Neural cell (in vitro differentiated cells): ENCODE data around the gene ASPRV1. TPM values are rescaled to one million over a fixed set of nuclear protein-coding genes. Genes with fewer than 3 reads are reported as not detected.

Source experiments
- H2AFZ ChIP-seq: fragments of 200-600, 300-800 bp; sonication (generic), shearing (Covaris generic); 2 replicates; pipeline ENCODE4 v1.6.0; 2014; ENCODE audit warnings: low read depth, mild to moderate bottlenecking, antibody characterized with exemption, low read length, moderate library complexity
- H3F3A ChIP-seq: fragments of 200-600 bp; shearing (Covaris generic); 2 replicates; pipeline ENCODE4 v1.6.1; 2016; ENCODE audit warnings: mild to moderate bottlenecking, moderate library complexity, mixed read lengths, antibody characterized with exemption, low read length; ENCODE audit not compliant: insufficient read depth, poor library complexity, severe bottlenecking
- H3K27ac ChIP-seq: fragments of 200-600, 300-800 bp; sonication (generic), shearing (Covaris generic); 2 replicates; pipeline ENCODE4 v1.5.1; 2014; ENCODE audit warnings: mild to moderate bottlenecking, low read length, moderate library complexity
- H3K27me3 ChIP-seq: fragments of 300-800, 200-600 bp; sonication (generic), shearing (Covaris generic); 2 replicates; pipeline ENCODE4 v1.6.0; 2014; ENCODE audit warnings: mild to moderate bottlenecking, low read depth, low read length, moderate library complexity; ENCODE audit not compliant: insufficient read depth
- H3K36me3 ChIP-seq: fragments of 300-800, 200-600 bp; sonication (generic), shearing (Covaris generic); 2 replicates; pipeline ENCODE4 v1.5.1; 2014; ENCODE audit warnings: mild to moderate bottlenecking, antibody characterized with exemption, low read length, moderate library complexity; ENCODE audit not compliant: insufficient read depth
- H3K4me2 ChIP-seq: fragments of 300-800, 200-600 bp; sonication (generic), shearing (Covaris generic); 2 replicates; pipeline ENCODE4 v1.6.0; 2014; ENCODE audit warnings: mild to moderate bottlenecking, low read length
- H3K4me3 ChIP-seq: fragments of 300-800, 200-600 bp; sonication (generic), shearing (Covaris generic); 2 replicates; pipeline ENCODE4 v1.5.1; 2014; ENCODE audit warnings: mild to moderate bottlenecking, low read length, moderate library complexity
- H3K79me2 ChIP-seq: fragments of 200-600 bp; shearing (Covaris generic); replicated peaks from 2 replicates; pipeline ENCODE4 v1.6.0; 2014; ENCODE audit warnings: mild to moderate bottlenecking, low read length, moderate library complexity; ENCODE audit not compliant: insufficient read depth
- H3K9ac ChIP-seq: fragments of 300-800, 200-600 bp; sonication (generic), shearing (Covaris generic); 2 replicates; pipeline ENCODE4 v1.6.1; 2016; ENCODE audit warnings: mild to moderate bottlenecking, low read length, mixed read lengths
- H3K9me2 ChIP-seq: fragments of 200-600 bp; shearing (Covaris generic); 2 replicates; pipeline ENCODE4 v1.6.1; 2016; ENCODE audit warnings: mild to moderate bottlenecking, low read length, mixed read lengths; ENCODE audit not compliant: insufficient read depth
- H3K9me3 ChIP-seq: fragments of 200-600, 300-800 bp; sonication (generic), shearing (Covaris generic); 2 replicates; pipeline ENCODE4 v1.6.1; 2016; ENCODE audit warnings: mild to moderate bottlenecking, mixed run types, low read length, moderate library complexity, mixed read lengths
- H4K20me1 ChIP-seq: fragments of 200-600 bp; shearing (Covaris generic); 2 replicates; pipeline ENCODE4 v1.6.1; 2016; ENCODE audit warnings: mild to moderate bottlenecking, mixed run types; ENCODE audit not compliant: insufficient read depth
- EP300 ChIP-seq: fragments of 450-650 bp; conservative IDR thresholded peaks from 2 replicates; pipeline ENCODE4 v1.6.1; 2014; ENCODE audit warnings: antibody characterized with exemption, mild to moderate bottlenecking, moderate library complexity; ENCODE audit not compliant: poor library complexity, severe bottlenecking
- EZH2 ChIP-seq: fragments of 200-600, 300-800 bp; shearing (Covaris generic), sonication (generic); IDR thresholded peaks from 2 replicates; pipeline ENCODE4 v1.6.1; 2014; ENCODE audit warnings: antibody characterized with exemption, low read length, borderline replicate concordance, mild to moderate bottlenecking; ENCODE audit not compliant: insufficient read depth, poor library complexity, severe bottlenecking
- MXI1 ChIP-seq: fragments of 450-650 bp; conservative IDR thresholded peaks from 2 replicates; pipeline ENCODE4 v1.6.1; 2014; ENCODE audit warnings: antibody characterized with exemption, mild to moderate bottlenecking; ENCODE audit not compliant: poor library complexity, severe bottlenecking
- POLR2AphosphoS5 ChIP-seq: IDR thresholded peaks from 2 replicates; pipeline ENCODE4 v1.6.1; 2012
- RAD21 ChIP-seq: fragments of 450-650 bp; conservative IDR thresholded peaks from 2 replicates; pipeline ENCODE4 v1.6.1; 2014; ENCODE audit warnings: antibody characterized with exemption, mild to moderate bottlenecking, moderate library complexity
- SMC3 ChIP-seq: fragments of 450-650 bp; conservative IDR thresholded peaks from 2 replicates; pipeline ENCODE4 v1.6.1; 2014; ENCODE audit warnings: antibody characterized with exemption, mild to moderate bottlenecking, moderate library complexity; ENCODE audit not compliant: poor library complexity
- TAF1 ChIP-seq: IDR thresholded peaks from 2 replicates; pipeline ENCODE4 v1.6.1; 2012; ENCODE audit warnings: low read depth
- polyA plus RNA-seq: library from polyadenylated mRNA; depleted of rRNA; stranded (reverse); fragments of >200 nt; gene quantifications from 2 replicates; pipeline ENCODE4 v1.2.3, GENCODE V29; 2014
- TF ChIP-seq, protein P1 (sequence below): fragments of 450-650 bp; IDR thresholded peaks from 2 replicates; pipeline ENCODE4 v1.5.1; 2014; ENCODE audit warnings: antibody characterized with exemption, mild to moderate bottlenecking, moderate library complexity; ENCODE audit not compliant: poor library complexity, severe bottlenecking
- TF ChIP-seq, protein P2 (sequence below): IDR thresholded peaks from 2 replicates; pipeline ENCODE4 v1.6.1; 2012; ENCODE audit warnings: borderline replicate concordance

The ASPRV1 gene
- polyA plus RNA-seq, 1 donor from 2014 or later, result 6.3 TPM

DNA sequence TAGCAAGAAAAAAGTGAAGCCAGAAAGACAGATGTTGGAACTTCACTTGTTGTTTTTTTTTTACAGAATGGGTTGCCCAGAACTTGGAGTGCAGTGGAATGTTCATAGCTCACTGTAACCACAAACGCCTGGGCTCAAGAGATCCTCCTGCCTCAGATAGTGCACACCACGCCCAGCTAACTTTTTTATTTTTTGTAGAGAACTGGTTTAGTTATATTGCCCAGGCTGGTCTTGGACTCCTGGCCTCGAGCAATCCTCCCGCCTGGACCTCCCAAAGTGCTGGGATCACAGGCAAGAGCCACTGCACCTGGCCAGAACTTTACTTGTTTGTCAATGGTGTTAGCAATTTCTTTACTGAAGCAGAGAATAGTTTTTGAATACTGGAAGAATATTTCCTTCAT, 11.9 kb upstream of the ASPRV1 start:
- no peaks in the 10 kb centered on the region for H4K20me1 ChIP-seq
- H3K36me3 ChIP-seq, result no peaks in the 10 kb centered on the region
- H3K27ac ChIP-seq, result no peak overlapping the region
- no peaks in the 10 kb centered on the region for H3K9me2 ChIP-seq
- no peak overlapping the region for H2AFZ ChIP-seq
- H3K27me3 ChIP-seq, result no peaks in the 10 kb centered on the region
- no peaks in the 10 kb centered on the region for H3K79me2 ChIP-seq
- no peaks in the 10 kb centered on the region for H3K9me3 ChIP-seq
- H3K9ac ChIP-seq, result no peak overlapping the region
- no peak overlapping the region for H3K4me2 ChIP-seq
- no peak overlapping the region for H3K4me3 ChIP-seq
- TF ChIP-seq EP300 (no peak), SMC3 (no peak), EZH2 (no peak), RAD21 (no peak), POLR2AphosphoS5 (no peak), TAF1 (no peak), MXI1 (no peak)
- TF ChIP-seq, protein P1, sequence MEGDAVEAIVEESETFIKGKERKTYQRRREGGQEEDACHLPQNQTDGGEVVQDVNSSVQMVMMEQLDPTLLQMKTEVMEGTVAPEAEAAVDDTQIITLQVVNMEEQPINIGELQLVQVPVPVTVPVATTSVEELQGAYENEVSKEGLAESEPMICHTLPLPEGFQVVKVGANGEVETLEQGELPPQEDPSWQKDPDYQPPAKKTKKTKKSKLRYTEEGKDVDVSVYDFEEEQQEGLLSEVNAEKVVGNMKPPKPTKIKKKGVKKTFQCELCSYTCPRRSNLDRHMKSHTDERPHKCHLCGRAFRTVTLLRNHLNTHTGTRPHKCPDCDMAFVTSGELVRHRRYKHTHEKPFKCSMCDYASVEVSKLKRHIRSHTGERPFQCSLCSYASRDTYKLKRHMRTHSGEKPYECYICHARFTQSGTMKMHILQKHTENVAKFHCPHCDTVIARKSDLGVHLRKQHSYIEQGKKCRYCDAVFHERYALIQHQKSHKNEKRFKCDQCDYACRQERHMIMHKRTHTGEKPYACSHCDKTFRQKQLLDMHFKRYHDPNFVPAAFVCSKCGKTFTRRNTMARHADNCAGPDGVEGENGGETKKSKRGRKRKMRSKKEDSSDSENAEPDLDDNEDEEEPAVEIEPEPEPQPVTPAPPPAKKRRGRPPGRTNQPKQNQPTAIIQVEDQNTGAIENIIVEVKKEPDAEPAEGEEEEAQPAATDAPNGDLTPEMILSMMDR, result no peak
- TF ChIP-seq, protein P2, sequence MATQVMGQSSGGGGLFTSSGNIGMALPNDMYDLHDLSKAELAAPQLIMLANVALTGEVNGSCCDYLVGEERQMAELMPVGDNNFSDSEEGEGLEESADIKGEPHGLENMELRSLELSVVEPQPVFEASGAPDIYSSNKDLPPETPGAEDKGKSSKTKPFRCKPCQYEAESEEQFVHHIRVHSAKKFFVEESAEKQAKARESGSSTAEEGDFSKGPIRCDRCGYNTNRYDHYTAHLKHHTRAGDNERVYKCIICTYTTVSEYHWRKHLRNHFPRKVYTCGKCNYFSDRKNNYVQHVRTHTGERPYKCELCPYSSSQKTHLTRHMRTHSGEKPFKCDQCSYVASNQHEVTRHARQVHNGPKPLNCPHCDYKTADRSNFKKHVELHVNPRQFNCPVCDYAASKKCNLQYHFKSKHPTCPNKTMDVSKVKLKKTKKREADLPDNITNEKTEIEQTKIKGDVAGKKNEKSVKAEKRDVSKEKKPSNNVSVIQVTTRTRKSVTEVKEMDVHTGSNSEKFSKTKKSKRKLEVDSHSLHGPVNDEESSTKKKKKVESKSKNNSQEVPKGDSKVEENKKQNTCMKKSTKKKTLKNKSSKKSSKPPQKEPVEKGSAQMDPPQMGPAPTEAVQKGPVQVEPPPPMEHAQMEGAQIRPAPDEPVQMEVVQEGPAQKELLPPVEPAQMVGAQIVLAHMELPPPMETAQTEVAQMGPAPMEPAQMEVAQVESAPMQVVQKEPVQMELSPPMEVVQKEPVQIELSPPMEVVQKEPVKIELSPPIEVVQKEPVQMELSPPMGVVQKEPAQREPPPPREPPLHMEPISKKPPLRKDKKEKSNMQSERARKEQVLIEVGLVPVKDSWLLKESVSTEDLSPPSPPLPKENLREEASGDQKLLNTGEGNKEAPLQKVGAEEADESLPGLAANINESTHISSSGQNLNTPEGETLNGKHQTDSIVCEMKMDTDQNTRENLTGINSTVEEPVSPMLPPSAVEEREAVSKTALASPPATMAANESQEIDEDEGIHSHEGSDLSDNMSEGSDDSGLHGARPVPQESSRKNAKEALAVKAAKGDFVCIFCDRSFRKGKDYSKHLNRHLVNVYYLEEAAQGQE, result no peak
- no peaks in the 10 kb centered on the region for H3F3A ChIP-seq

DNA sequence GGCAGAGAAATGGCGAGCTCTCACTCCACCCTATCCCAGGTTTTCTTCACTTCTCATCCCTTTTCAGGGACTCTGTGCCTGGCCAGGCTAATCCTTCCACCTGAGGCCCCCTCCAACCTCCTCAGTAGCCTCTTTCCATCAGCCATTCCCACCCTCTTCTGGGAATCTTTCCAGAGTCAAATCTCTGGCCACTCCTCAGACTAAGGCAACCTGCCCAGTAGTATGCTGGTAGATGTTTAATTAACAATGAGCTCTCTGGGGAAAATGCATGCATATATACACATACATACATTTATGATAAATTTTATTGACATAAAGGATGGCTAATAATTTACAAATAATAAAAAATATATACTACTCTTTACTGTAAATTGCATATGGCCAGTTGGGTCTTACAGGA, 11.4 kb upstream of the ASPRV1 start:
- Histone ChIP-seq H3K9me3 (no peaks in the 10 kb centered on the region), H3K4me3 (no peak overlapping the region), H3K4me2 (no peak overlapping the region), H3K79me2 (no peaks in the 10 kb centered on the region), H3F3A (no peaks in the 10 kb centered on the region), H3K27ac (no peak overlapping the region), H2AFZ (no peak overlapping the region), H3K36me3 (no peaks in the 10 kb centered on the region), H4K20me1 (no peaks in the 10 kb centered on the region), H3K27me3 (no peaks in the 10 kb centered on the region), H3K9ac (no peak overlapping the region), H3K9me2 (no peaks in the 10 kb centered on the region)
- TF ChIP-seq, protein P1, result no peak
- TF ChIP-seq EZH2 (no peak), MXI1 (no peak), EP300 (no peak)
